Thyroid gland (tissue), 4 donors: ENCODE measurements around the gene SECISBP2L. TPM values are rescaled to one million over a fixed set of nuclear protein-coding genes. Genes with fewer than 3 reads are reported as not detected.

Experiments used
- DNase-seq, 2 donors: peaks; one replicate each; pipeline ENCODE4 v3.0.0-alpha.2; 2019
- H3K27ac ChIP-seq, 3 donors: fragments of 200-600 bp; sonication (generic); 1 replicate in 2 of 3; 2 replicates in 1 of 3; pipeline ENCODE4 v1.5.1; 2016 to 2019; ENCODE audit warnings: mild to moderate bottlenecking in 1 of 3, moderate library complexity in 1 of 3
- H3K27me3 ChIP-seq: fragments of 200-600 bp; sonication (generic); one replicate; pipeline ENCODE4 v1.5.1; 2019
- H3K36me3 ChIP-seq, 2 donors: fragments of 200-600 bp; sonication (generic); one replicate each; pipeline ENCODE4 v1.5.1; 2016 to 2019
- H3K4me1 ChIP-seq, 2 donors: fragments of 200-600 bp; sonication (generic); one replicate each; pipeline ENCODE4 v1.5.1; 2017 to 2019
- H3K4me3 ChIP-seq, 3 donors: fragments of 200-600 bp; sonication (generic); replicated peaks in 1 of 3; 1 replicate in 2 of 3; 2 replicates in 1 of 3; pipeline ENCODE4 v1.5.1; 2016; ENCODE audit warnings: mild to moderate bottlenecking in 1 of 3
- H3K9me3 ChIP-seq: fragments of 200-600 bp; sonication (generic); one replicate; pipeline ENCODE4 v1.5.1; 2017
- POLR2A ChIP-seq, 2 donors: fragments of 450-650 bp; IDR thresholded peaks; one replicate each; pipeline ENCODE4 v1.6.1; 2017; ENCODE audit warnings: antibody characterized with exemption in 2 of 2, mild to moderate bottlenecking in 2 of 2, moderate library complexity in 1 of 2
- WGBS, 2 donors: methylation state at CpG; one replicate each; pipeline ENCODE4 v1.1.5; 2017; 5-methylcytosine and 5-hydroxymethylcytosine counted together
- intact Hi-C: fragments of 100-400 bp; cut with DNase I; formaldehyde crosslinking; loops from one replicate; pipeline ENCODE4 v1.15.1; 2023
- total RNA-seq, 4 donors: library from RNA; depleted of rRNA; stranded (reverse); fragments of >200 nt; gene quantifications; one replicate each; pipeline ENCODE4 v1.2.3, GENCODE V29; 2016
- TF ChIP-seq, protein P1 (sequence below), 6 experiments: fragments of 200-600 bp in 3 of 6; fragments of 450-650 bp in 3 of 6; sonication (generic) in 3 of 6; IDR thresholded peaks; one replicate each; pipeline ENCODE4 v1.5.1; 2016 to 2019; ENCODE audit warnings: antibody characterized with exemption in 6 of 6, mild to moderate bottlenecking in 2 of 6, inconsistent platforms in 1 of 6, moderate library complexity in 1 of 6

Gene SECISBP2L
- total RNA-seq, 4 donors from 2014 or later: 53.9 to 88.8 (median 60.9) TPM

DNA sequence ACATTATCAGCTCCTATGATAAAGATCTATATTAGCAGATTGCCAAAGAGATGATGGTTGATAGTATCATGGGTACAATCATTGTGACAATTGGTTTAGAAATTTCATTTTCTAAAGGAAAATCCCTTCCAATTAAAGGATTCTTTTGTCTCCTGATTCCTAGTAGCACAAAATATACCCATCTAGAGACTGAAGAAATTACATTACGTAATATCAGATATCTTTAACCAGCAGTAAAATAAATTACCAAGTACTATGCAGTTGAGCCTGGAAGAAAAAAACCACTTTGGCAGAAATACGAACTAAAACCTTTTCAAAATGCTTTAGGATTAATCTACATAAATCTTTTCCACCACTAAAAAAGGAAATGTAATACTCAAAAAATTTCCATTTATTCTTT, 46.9 kb downstream of the SECISBP2L start:
- WGBS, 2 donors: 92 to 96% methylated on average over 2 of the region's 2 CpGs
- no peak for TF ChIP-seq POLR2A (IDR thresholded peaks at IDR 0.05)
- TF ChIP-seq, protein P1, sequence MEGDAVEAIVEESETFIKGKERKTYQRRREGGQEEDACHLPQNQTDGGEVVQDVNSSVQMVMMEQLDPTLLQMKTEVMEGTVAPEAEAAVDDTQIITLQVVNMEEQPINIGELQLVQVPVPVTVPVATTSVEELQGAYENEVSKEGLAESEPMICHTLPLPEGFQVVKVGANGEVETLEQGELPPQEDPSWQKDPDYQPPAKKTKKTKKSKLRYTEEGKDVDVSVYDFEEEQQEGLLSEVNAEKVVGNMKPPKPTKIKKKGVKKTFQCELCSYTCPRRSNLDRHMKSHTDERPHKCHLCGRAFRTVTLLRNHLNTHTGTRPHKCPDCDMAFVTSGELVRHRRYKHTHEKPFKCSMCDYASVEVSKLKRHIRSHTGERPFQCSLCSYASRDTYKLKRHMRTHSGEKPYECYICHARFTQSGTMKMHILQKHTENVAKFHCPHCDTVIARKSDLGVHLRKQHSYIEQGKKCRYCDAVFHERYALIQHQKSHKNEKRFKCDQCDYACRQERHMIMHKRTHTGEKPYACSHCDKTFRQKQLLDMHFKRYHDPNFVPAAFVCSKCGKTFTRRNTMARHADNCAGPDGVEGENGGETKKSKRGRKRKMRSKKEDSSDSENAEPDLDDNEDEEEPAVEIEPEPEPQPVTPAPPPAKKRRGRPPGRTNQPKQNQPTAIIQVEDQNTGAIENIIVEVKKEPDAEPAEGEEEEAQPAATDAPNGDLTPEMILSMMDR (IDR thresholded peaks at IDR 0.05): no peak
- Histone ChIP-seq H3K4me3 (no peak overlapping the region), H3K36me3 (peaks cover 33 to 35% of the 10 kb centered on the region in 2 donors), H3K4me1 (no peaks in the 10 kb centered on the region), H3K27me3 (no peaks in the 10 kb centered on the region), H3K27ac (no peak overlapping the region), H3K9me3 (no peaks in the 10 kb centered on the region)
- no peak for DNase-seq
- intact Hi-C loops: no loop called here

DNA sequence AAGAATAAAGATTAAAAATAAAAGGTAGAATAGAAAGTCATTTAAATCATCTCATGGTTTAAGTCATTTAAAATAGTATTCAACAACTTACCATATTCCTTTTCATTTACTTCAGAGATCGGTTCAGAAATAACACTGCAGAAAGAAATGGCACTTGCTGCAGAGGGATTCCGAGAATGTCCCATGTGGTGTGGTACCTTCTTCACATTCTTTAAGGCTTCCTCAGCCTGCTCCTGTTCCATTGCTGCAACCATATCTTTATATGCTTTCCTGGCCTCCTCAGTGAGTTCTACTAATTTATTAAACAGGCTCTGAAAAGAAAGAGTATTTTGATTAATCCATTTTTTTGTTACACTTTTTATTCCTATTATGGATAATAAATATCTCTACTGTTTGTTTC, 50.0 kb downstream of the SECISBP2L start:
- H3K36me3 ChIP-seq: peaks cover 45 to 46% of the 10 kb centered on the region in 2 donors
- TF ChIP-seq POLR2A (IDR thresholded peaks at IDR 0.05): no peak
- no peaks in the 10 kb centered on the region for H3K27me3 ChIP-seq
- no peak overlapping the region for H3K27ac ChIP-seq
- DNase-seq: no peak
- H3K4me3 ChIP-seq: no peak overlapping the region
- intact Hi-C loops: no loop called here
- no peaks in the 10 kb centered on the region for H3K9me3 ChIP-seq
- WGBS, 2 donors: 93 to 96% methylated on average over 2 of the region's 2 CpGs
- no peaks in the 10 kb centered on the region for H3K4me1 ChIP-seq

DNA sequence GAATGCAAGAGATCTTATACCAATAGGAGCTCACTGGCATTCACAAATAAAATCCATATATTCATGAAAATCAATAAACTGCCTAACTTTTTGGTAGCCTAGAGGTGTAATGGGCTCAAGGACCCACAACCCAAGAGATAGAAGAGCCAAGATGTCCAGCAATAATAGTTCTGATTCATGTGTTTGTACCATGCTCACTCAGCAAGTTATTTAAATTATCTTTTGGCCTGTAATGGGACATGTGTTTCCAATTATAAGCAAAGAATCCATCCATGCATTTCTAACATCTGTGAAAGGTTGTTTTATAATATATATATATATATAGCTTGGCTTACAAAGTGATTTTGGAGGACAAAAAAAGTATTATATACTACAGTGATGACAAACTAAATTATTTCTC, 52.9 kb downstream of the SECISBP2L start:
- Histone ChIP-seq H3K36me3 (peaks cover 23 to 35% of the 10 kb centered on the region in 2 donors), H3K9me3 (no peaks in the 10 kb centered on the region), H3K27me3 (no peaks in the 10 kb centered on the region), H3K27ac (no peak overlapping the region), H3K4me3 (no peak overlapping the region), H3K4me1 (no peaks in the 10 kb centered on the region)
- intact Hi-C loops: no loop called here
- TF ChIP-seq, protein P1 (IDR thresholded peaks at IDR 0.05): no peak
- TF ChIP-seq POLR2A (IDR thresholded peaks at IDR 0.05): no peak
- no peak for DNase-seq

- TF ChIP-seq, protein P1 (IDR thresholded peaks at IDR 0.05): no peak
- TF ChIP-seq POLR2A (IDR thresholded peaks at IDR 0.05): no peak
- Histone ChIP-seq H3K4me3 (no peak overlapping the region), H3K36me3 (peaks cover 23 to 29% of the 10 kb centered on the region in 2 donors), H3K27me3 (no peaks in the 10 kb centered on the region), H3K9me3 (no peaks in the 10 kb centered on the region), H3K27ac (no peak overlapping the region), H3K4me1 (no peaks in the 10 kb centered on the region)
- intact Hi-C loops: no loop called here
- 92 to 94% methylated on average over 1 of the region's 1 CpG for WGBS, 2 donors
- DNase-seq: no peak
Measured at GRCh38 chr15:48992545-48992944, 53.7 kb downstream of the SECISBP2L start.

GRCh38 chr15:48992096-48992495, 54.1 kb downstream of the SECISBP2L start:
- no peak overlapping the region for H3K27ac ChIP-seq
- no peak for DNase-seq
- no peaks in the 10 kb centered on the region for H3K9me3 ChIP-seq
- WGBS, 2 donors: 97 to 98% methylated on average over 6 of the region's 6 CpGs
- intact Hi-C loops: no loop called here
- no peak for TF ChIP-seq POLR2A (IDR thresholded peaks at IDR 0.05)
- TF ChIP-seq, protein P1 (IDR thresholded peaks at IDR 0.05): no peak
- H3K4me3 ChIP-seq: no peak overlapping the region
- no peaks in the 10 kb centered on the region for H3K4me1 ChIP-seq
- H3K36me3 ChIP-seq: peaks cover 23 to 24% of the 10 kb centered on the region in 2 donors
- H3K27me3 ChIP-seq: no peaks in the 10 kb centered on the region

GRCh38 chr15:48989170-48989569, 57.1 kb downstream of the SECISBP2L start:
- 90 to 92% methylated on average over 1 of the region's 1 CpG for WGBS, 2 donors
- intact Hi-C loops: no loop called here
- peaks cover 10 to 17% of the 10 kb centered on the region in 2 donors for H3K36me3 ChIP-seq
- no peak overlapping the region for H3K4me3 ChIP-seq
- no peak for DNase-seq
- no peaks in the 10 kb centered on the region for H3K9me3 ChIP-seq
- H3K27me3 ChIP-seq: no peaks in the 10 kb centered on the region
- H3K27ac ChIP-seq: no peak overlapping the region
- no peaks in the 10 kb centered on the region for H3K4me1 ChIP-seq
- no peak for TF ChIP-seq POLR2A (IDR thresholded peaks at IDR 0.05)
- TF ChIP-seq, protein P1 (IDR thresholded peaks at IDR 0.05): no peak
